Daoy (cell line): Measurements from ENCODE around the gene NATD1. TPM values are rescaled to one million over a fixed set of nuclear protein-coding genes. Genes with fewer than 3 reads are reported as not detected.
"Not testable (repeated sequence)": the region's sequence is repeated elsewhere in the genome, so short reads cannot be mapped to it uniquely, and the experiment has no call there.

ENCODE experiments used
- DNase-seq: peaks from one replicate; pipeline ENCODE4 v3.0.0-alpha.2; 2015; ENCODE audit warnings: low read depth
- total RNA-seq: library from RNA; depleted of rRNA; stranded (reverse); fragments of >200 nt; shearing (Covaris generic); gene quantifications from 2 replicates; pipeline ENCODE4 v1.2.3, GENCODE V29; 2014; rRNA removed

The NATD1 gene
- total RNA-seq, 1 experiment from 2014 or later = 0.86 TPM

DNA sequence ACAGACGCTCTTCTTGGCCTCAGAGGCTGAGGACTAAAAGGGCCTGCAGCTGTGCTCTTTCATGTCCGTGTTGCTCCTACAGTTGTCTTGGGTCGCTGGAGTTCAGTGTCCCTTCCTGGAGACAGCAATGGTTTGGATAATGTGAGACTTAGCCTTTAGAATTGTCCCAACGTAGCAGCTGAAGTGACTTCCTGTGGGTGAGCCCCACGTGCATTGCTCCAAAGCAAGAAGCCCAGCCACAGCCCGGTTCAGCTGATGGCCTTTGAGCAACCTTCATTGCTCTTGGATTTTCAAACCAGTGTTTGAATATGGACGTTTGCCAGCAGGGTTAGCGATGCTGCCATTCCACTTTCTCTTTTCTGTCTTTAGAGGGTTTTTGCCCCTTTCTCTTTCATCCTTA, 59.0 kb downstream of the NATD1 start:
- no peak for DNase-seq

DNA sequence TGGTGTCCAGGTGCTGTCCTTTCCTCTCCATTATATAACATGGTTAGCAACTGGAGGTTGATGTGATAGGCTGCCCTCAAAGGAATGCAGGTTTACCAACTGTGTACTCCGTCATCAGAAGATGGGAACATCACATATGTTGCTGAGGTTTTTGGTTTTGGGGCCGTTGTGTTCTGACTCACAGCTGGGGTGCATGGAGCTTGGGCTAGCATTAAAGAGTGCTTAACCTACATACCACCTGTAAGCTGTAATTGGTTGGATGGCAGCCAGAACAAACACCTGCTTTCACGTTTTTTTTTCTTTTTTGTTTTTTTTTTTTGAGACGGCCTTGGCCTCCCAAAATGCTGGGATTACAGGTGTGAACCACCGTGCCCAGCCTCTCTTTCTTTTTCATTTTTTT, 60.2 kb downstream of the NATD1 start:
- peak; percentile 15 for DNase-seq

DNA sequence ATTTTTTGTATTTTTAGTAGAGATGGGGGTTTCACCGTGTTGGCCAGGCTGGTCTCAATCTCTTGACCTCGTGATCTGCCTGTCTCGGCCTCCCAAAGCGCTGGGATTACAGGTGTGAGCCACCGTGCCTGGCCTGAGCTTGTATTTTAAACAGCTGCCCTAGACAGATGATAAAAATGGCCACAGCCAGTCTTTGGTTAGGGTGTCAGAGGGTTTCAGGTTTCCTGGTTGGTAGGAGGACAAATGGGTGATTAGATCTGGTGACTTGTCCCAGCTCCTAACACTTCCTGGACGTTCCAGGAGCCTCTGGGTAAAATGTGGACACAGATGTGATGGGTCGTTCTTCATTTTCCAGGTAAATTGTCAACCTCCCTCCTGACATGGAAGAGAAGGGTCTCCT, 60.8 kb downstream of the NATD1 start:
- DNase-seq = not testable (repeated sequence)

DNA sequence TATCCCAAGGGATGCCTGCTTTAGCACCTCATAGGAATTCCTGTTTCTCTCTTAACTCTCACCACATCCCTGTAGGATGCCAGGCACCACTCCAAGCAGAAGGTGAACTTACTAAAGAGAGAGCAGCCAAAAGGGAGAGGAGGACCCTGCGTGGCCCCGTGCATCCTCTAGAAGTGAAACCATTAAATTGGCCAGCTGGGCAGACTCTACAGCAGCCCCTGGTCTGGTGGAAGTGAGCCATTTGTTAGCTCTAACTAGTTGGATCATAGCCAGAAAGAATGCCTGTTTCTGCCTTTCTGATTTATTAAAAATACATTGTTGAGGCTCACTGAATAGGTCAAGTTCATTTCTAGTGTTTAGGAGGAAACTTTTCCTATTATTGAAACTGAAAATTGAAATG, 61.5 kb downstream of the NATD1 start:
- DNase-seq = no peak

DNA sequence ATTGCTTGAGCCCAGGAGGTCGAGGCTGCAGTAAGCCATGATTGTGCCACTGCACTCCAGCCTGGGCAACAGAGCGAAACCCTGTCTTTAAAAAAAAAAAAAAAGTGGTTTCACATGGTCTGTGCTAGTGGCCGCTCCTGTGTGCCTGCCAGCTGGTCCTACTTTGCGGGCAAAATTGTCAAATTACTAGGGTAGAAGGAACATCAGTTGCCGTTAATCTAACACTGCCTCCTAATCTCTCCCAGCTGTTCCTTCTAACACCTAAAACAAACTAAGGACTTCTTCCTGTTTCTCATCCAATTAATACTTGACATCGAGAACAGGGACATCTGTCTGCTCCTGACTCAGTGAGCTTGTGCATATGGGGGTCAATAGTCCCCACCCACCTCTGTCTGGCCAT, 63.1 kb downstream of the NATD1 start:
- no peak for DNase-seq

DNA sequence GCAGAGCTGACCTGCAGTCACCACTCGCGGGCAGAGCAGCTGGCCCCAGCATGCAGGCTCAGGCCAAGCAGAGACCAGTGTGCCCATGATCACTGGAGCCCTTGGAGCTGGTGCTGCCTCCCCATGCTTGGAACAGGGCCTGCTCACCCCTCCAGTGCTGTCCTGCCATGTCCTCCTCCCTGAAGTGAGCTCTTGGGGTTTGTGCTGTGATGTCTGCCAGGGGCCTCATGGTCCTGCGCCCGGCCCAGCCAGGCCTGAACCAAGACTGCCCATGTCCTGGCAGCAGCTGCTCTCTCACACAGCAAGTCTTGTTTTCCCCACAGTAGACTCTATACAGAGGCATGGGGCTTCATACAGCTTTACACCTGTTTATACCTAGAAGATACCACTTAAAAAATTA, 63.8 kb downstream of the NATD1 start:
- no peak for DNase-seq

Other genes with a start within 250 kb of the NATD1 start
- 98.5 and 116 TPM in 2 replicates for gene USP22, start 210.4 kb downstream of the NATD1 start, total RNA-seq
- 28.4 and 28.5 TPM in 2 replicates for gene DHRS7B, start 126.4 kb downstream of the NATD1 start, total RNA-seq
- 18.6 and 21.0 TPM in 2 replicates for gene TMEM11, start 39.2 kb downstream of the NATD1 start, total RNA-seq
- 7.4 and 11.7 TPM in 2 replicates for gene MAP2K3, start 31.3 kb upstream of the NATD1 start, total RNA-seq
- 2.8 and 2.9 TPM in 2 replicates for gene KCNJ12, start 122.9 kb upstream of the NATD1 start, total RNA-seq